Pancreas (tissue), 10 donors: ENCODE measurements around the gene CAMK2B. TPM values are rescaled to one million over a fixed set of nuclear protein-coding genes. Genes with fewer than 3 reads are reported as not detected.

Source experiments
- ATAC-seq, 4 donors: fragments of 200-7000 bp; cut with Tn5 transposase; one replicate each; pipeline versions ENCODE4 v1.8.0 to v1.9.1; 2020; ENCODE audit warnings: mild to moderate bottlenecking in 4 of 4, moderate library complexity in 4 of 4
- DNase-seq, 6 donors: peaks; one replicate each; pipeline ENCODE4 v3.0.0-alpha.2; 2020
- FAIRE-seq: peaks from 2 replicates; lab custom pipeline; 2012; peaks lifted over from hg19 to GRCh38; lab: Jason Lieb, UNC
- H3K27ac ChIP-seq, 4 donors: fragments of 200-600 bp; sonication (generic); 1 replicate in 3 of 4; 2 replicates in 1 of 4; pipeline versions ENCODE4 v1.5.0 to v1.8.0; 2020
- H3K27me3 ChIP-seq, 4 donors: fragments of 200-600 bp; one replicate each; pipeline ENCODE4 v1.8.0; 2021
- H3K36me3 ChIP-seq, 3 donors: fragments of 200-600 bp; sonication (generic) in 1 of 3; one replicate each; pipeline versions ENCODE4 v1.5.0 to v1.8.0; 2020 to 2021
- H3K4me1 ChIP-seq, 3 donors: fragments of 200-600 bp; one replicate each; pipeline ENCODE4 v1.8.0; 2021
- H3K4me3 ChIP-seq, 4 donors: fragments of 200-600 bp; sonication (generic) in 2 of 4; one replicate each; pipeline versions ENCODE4 v1.5.0 to v1.8.0; 2020 to 2021
- H3K9me3 ChIP-seq, 4 donors: fragments of 200-600 bp; one replicate each; pipeline ENCODE4 v1.8.0; 2021
- WGBS, 2 donors: extraction: QIAGEN DNeasy Blood & Tissue Kit; methylation state at CpG; one replicate each; pipeline ENCODE4 v1.1.7; 2013; 5-methylcytosine and 5-hydroxymethylcytosine counted together
- intact Hi-C, 3 donors: fragments of 100-400 bp; cut with DNase I; formaldehyde crosslinking; loops; one replicate each; pipeline versions ENCODE4 v1.11.1 to v1.14.2; 2022
- polyA plus RNA-seq, 2 donors: library from polyadenylated mRNA; stranded (reverse); fragments of 200-250 nt; gene quantifications; one replicate each; pipeline ENCODE4 v1.2.3, GENCODE V29; 2013
- total RNA-seq, 6 donors: library from RNA; stranded (reverse); fragmentation: NEBNext Ultra II Directional in 4 of 6; extraction: Animal tissue kit (Norgen Biotek cat#: 25700) in 4 of 6; gene quantifications; one replicate each; pipeline versions ENCODE4 v1.2.1 to v1.2.4, GENCODE V29; 2021 to 2023
- TF ChIP-seq, protein P1 (sequence below), 4 donors: fragments of 200-600 bp; sonication (generic) in 3 of 4; IDR thresholded peaks; one replicate each; pipeline versions ENCODE4 v1.5.0 to v1.8.0; 2021; ENCODE audit warnings: antibody characterized with exemption in 4 of 4
- donor health status: healthy with polysubstance abuse.
- donor health status: DM: no; HTN: no; CAD: no; lungs with moderate emphysema.
- donor health status: DM: no; HTN: no; CAD: no.
- donor health status: control.
- donor health status: control.
- donor health status: Bipolar disorder and iron deficiency.
- donor health status: DM: yes; HTN: yes; CAD: no.
- donor health status: DM: no; HTN: no; CAD: no.
- donor health status: DM: no; HTN: no; CAD: no.
- donor health status: DM: yes; HTN: yes; CAD: no.

CAMK2B gene
- total and polyA plus RNA-seq, 8 donors = 0.83 to 34.0 (median 2.0) TPM

DNA sequence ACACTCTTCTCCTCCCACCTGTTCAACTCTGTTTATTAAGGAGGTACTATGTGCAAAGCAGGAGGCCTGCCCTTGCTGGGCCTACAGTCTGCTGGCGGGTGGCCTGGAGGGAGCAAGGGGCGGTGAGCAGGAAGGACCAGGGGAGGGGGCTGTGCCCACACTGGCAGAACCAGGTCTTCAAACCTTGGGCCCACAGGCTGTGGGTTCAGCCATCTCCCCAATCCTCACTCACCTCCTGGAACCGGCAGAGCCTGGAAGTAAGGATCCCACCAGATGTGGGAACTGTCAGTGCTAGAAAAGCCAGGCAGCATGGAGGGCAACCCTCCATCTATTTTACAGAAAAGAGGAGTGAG lies 50.8 kb downstream of the CAMK2B start:
- no peaks in the 10 kb centered on the region for H3K36me3 ChIP-seq
- H3K9me3 ChIP-seq = no peaks in the 10 kb centered on the region
- TF ChIP-seq, protein P1, sequence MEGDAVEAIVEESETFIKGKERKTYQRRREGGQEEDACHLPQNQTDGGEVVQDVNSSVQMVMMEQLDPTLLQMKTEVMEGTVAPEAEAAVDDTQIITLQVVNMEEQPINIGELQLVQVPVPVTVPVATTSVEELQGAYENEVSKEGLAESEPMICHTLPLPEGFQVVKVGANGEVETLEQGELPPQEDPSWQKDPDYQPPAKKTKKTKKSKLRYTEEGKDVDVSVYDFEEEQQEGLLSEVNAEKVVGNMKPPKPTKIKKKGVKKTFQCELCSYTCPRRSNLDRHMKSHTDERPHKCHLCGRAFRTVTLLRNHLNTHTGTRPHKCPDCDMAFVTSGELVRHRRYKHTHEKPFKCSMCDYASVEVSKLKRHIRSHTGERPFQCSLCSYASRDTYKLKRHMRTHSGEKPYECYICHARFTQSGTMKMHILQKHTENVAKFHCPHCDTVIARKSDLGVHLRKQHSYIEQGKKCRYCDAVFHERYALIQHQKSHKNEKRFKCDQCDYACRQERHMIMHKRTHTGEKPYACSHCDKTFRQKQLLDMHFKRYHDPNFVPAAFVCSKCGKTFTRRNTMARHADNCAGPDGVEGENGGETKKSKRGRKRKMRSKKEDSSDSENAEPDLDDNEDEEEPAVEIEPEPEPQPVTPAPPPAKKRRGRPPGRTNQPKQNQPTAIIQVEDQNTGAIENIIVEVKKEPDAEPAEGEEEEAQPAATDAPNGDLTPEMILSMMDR (IDR thresholded peaks at IDR 0.05) = no peak
- ATAC-seq (no peak), DNase-seq (peak in 3 of 6 donors; percentile 10 to 34 (median 28)), FAIRE-seq (no peak)
- H3K27me3 ChIP-seq = no peaks in the 10 kb centered on the region
- no peak overlapping the region for H3K27ac ChIP-seq
- intact Hi-C loops = no loop called here
- WGBS, 2 donors = 90 to 93% methylated on average over 3 of the region's 3 CpGs
- no peaks in the 10 kb centered on the region for H3K4me1 ChIP-seq
- no peak overlapping the region for H3K4me3 ChIP-seq

GRCh38 chr7:44273681-44274622 lies 51.4 kb downstream of the CAMK2B start:
- no peaks in the 10 kb centered on the region for H3K27me3 ChIP-seq
- TF ChIP-seq, protein P1 (IDR thresholded peaks at IDR 0.05) = no peak
- no peaks in the 10 kb centered on the region for H3K4me1 ChIP-seq
- H3K9me3 ChIP-seq = no peaks in the 10 kb centered on the region
- DNase-seq (peak in 3 of 6 donors; percentile 16 to 39 (median 38)), FAIRE-seq (no peak), ATAC-seq (no peak)
- H3K27ac ChIP-seq = no peak overlapping the region
- no peaks in the 10 kb centered on the region for H3K36me3 ChIP-seq
- 74 to 81% methylated on average over 22 of the region's 22 CpGs for WGBS, 2 donors
- H3K4me3 ChIP-seq = no peak overlapping the region
- intact Hi-C loops = no loop called here

GRCh38 chr7:44272981-44273380 lies 52.4 kb downstream of the CAMK2B start:
- no peaks in the 10 kb centered on the region for H3K9me3 ChIP-seq
- peak in 1 of 6 donors; percentile 20 for DNase-seq
- no peaks in the 10 kb centered on the region for H3K36me3 ChIP-seq
- no peak for ATAC-seq
- H3K27ac ChIP-seq = no peak overlapping the region
- FAIRE-seq = no peak
- no peaks in the 10 kb centered on the region for H3K27me3 ChIP-seq
- TF ChIP-seq, protein P1 (IDR thresholded peaks at IDR 0.05) = no peak
- no peak overlapping the region for H3K4me3 ChIP-seq
- 85% methylated on average over 6 of the region's 6 CpGs for WGBS, 2 donors
- intact Hi-C loops = no loop called here
- H3K4me1 ChIP-seq = no peaks in the 10 kb centered on the region

DNA sequence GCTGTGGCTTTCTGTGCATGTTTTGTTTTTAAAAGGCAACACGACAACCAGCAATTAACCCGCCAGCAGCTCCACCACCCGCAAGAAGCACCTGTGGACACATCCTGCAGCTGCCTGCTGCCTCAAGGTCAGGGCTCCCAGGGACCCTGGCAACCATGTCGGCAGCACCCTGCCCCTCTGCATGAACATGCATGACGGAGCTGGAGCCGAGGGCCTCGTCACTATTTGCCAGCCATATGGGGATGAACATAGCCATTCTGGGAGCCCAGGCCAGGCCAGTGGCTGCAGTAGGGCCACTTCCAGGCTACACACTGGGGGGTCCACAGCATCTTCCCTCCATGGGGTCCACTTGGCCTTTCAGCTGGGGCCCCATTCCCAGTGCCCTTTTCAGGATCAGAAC lies 52.9 kb downstream of the CAMK2B start:
- H3K27me3 ChIP-seq = no peaks in the 10 kb centered on the region
- H3K4me3 ChIP-seq = no peak overlapping the region
- ATAC-seq = no peak
- no peak overlapping the region for H3K27ac ChIP-seq
- DNase-seq = peak in 1 of 6 donors; percentile 53
- intact Hi-C loops = no loop called here
- H3K36me3 ChIP-seq = no peaks in the 10 kb centered on the region
- no peaks in the 10 kb centered on the region for H3K9me3 ChIP-seq
- no peak for FAIRE-seq
- TF ChIP-seq, protein P1 (IDR thresholded peaks at IDR 0.05) = no peak
- no peaks in the 10 kb centered on the region for H3K4me1 ChIP-seq
- WGBS, 2 donors = 74 to 75% methylated on average over 7 of the region's 7 CpGs

DNA sequence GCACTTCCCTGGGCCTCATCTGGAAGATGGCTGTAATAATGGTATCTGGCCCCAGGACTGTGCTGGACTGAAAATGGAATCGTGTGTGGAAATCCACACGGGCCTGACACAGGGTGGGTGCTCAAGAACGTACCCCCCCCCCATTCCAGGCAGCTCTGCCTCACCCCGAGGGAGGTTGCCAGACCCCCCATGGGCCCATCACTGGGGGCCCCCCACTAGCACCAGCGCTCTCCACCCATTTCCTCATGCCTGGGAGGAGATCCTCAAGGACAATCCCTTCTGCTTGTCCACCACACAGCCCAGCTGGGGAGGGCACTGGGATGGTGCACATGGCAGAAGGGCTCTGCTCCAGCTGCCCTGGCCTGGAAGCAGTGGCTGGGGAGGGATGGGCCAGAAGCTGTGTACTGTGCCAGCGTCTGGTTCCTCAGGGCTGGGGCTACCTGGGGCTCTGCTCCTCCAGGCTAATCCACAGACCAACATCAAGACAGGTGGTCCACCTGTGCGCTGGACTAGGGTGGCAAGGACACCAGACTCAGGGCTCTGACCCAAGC lies 55.4 kb downstream of the CAMK2B start:
- Histone ChIP-seq H3K27me3 (no peaks in the 10 kb centered on the region), H3K9me3 (no peaks in the 10 kb centered on the region), H3K4me3 (no peak overlapping the region), H3K27ac (no peak overlapping the region), H3K4me1 (no peaks in the 10 kb centered on the region), H3K36me3 (no peaks in the 10 kb centered on the region)
- TF ChIP-seq, protein P1 (IDR thresholded peaks at IDR 0.05) = no peak
- 69 to 78% methylated on average over 7 of the region's 7 CpGs for WGBS, 2 donors
- no peak for FAIRE-seq
- intact Hi-C loops = no loop called here
- no peak for ATAC-seq
- no peak for DNase-seq
